ENCODE measurements around the gene IL34. TPM values are rescaled to one million over a fixed set of nuclear protein-coding genes. Genes with fewer than 3 reads are reported as not detected.
"Not testable (repeated sequence)": the region's sequence is repeated elsewhere in the genome, so short reads cannot be mapped to it uniquely, and the experiment has no call there.

Gene IL34
- total RNA-seq, 1 experiment from 2014 or later, result 4.4 TPM

GRCh38 chr16:70615945-70616344 is 30.4 kb upstream of the IL34 start:
- H3K9ac ChIP-seq (ENCODE audit: extremely low read depth, insufficient read length, low read length), result no peak overlapping the region
- H3K79me2 ChIP-seq (ENCODE audit: insufficient read depth, low read length), result peaks cover 4% of the 10 kb centered on the region; the same call in 1 of the 2 replicates
- no peak overlapping the region for H4K8ac ChIP-seq (replicated peaks; ENCODE audit: insufficient read length, low read depth, low read length)
- H3K18ac ChIP-seq (ENCODE audit: insufficient read length, low read depth, low read length), result no peak overlapping the region
- Mint-ChIP-seq H3K27me3 (ENCODE audit: low read depth) (no peaks in the 10 kb centered on the region), H3K4me1 (peaks cover 45 to 47% of the 10 kb centered on the region in 2 experiments), H3K9me3 (no peaks in the 10 kb centered on the region), H3K27ac (no peak overlapping the region), H3K4me3 (no peak overlapping the region), H3K36me3 (ENCODE audit: insufficient read depth in 1 of 3, low read depth in 3 of 3) (peaks cover 29 to 65% (median 44%) of the 10 kb centered on the region in 3 experiments)
- H4K5ac ChIP-seq (ENCODE audit: insufficient read length, low read depth, low read length), result no peak overlapping the region
- H3K23ac ChIP-seq (ENCODE audit: insufficient read length, low read depth, low read length), result no peak overlapping the region
- no peaks in the 10 kb centered on the region; the same call in 1 of the 2 replicates for H3K4me1 ChIP-seq (ENCODE audit: insufficient read depth, low read length)
- no CpG with 5 or more reads among the region's 5 CpGs for WGBS (ENCODE audit: extremely low coverage, insufficient read length, low lambda C conversion rate)
- no peak for DNase-seq
- H2BK5ac ChIP-seq (ENCODE audit: insufficient read length, low read length), result no peak overlapping the region
- H2BK12ac ChIP-seq (ENCODE audit: insufficient read length, low read depth, low read length), result no peak overlapping the region
- H2BK15ac ChIP-seq (ENCODE audit: low read depth, low read length), result no peak overlapping the region
- no peaks in the 10 kb centered on the region for H3K23me2 ChIP-seq (ENCODE audit: insufficient read length, low read depth, low read length, poor library complexity, severe bottlenecking)
- H3K27me3 ChIP-seq (ENCODE audit: insufficient read depth, low read length), result no peaks in the 10 kb centered on the region
- H3K79me1 ChIP-seq (ENCODE audit: insufficient read depth, low read depth, low read length, poor library complexity, severe bottlenecking), result no peaks in the 10 kb centered on the region
- H3K14ac ChIP-seq (ENCODE audit: insufficient read depth, low read length), result no peak overlapping the region
- no peak overlapping the region for H2BK20ac ChIP-seq (ENCODE audit: low read depth, low read length, poor library complexity, severe bottlenecking)
- no peak overlapping the region for H2AK5ac ChIP-seq (ENCODE audit: insufficient read length, low read length)
- no peak overlapping the region for H4K91ac ChIP-seq (ENCODE audit: insufficient read length, low read depth, low read length)
- TF ChIP-seq CTCF (conservative IDR thresholded peaks at IDR 0.05), result no peak
- no peak overlapping the region for H3K27ac ChIP-seq (ENCODE audit: insufficient read length, low read depth, low read length)
- H4K20me1 ChIP-seq (ENCODE audit: control insufficient read depth, insufficient read depth, insufficient read length), result no peaks in the 10 kb centered on the region
- H3K4ac ChIP-seq (ENCODE audit: low read depth, low read length), result no peak overlapping the region
- H3K4me2 ChIP-seq (ENCODE audit: insufficient read depth, insufficient read length, low read length), result peak overlapping the region; percentile 56
- H2BK120ac ChIP-seq (ENCODE audit: low read depth, low read length, poor library complexity, severe bottlenecking), result no peak overlapping the region
- no peaks in the 10 kb centered on the region for H3K9me3 ChIP-seq (ENCODE audit: control insufficient read depth, low read depth, low read length)
- no peak overlapping the region for H3T11ph ChIP-seq (ENCODE audit: low read length)
- H2AFZ ChIP-seq (ENCODE audit: low read length), result no peak overlapping the region
- no peak overlapping the region for H3K56ac ChIP-seq (ENCODE audit: insufficient read length, low read depth, low read length)

GRCh38 chr16:70621864-70622263 is 24.5 kb upstream of the IL34 start:
- not testable (repeated sequence) for H3K4me1 ChIP-seq (ENCODE audit: insufficient read depth, low read length); H3K4me2 ChIP-seq (ENCODE audit: insufficient read depth, insufficient read length, low read length); H2AK5ac ChIP-seq (ENCODE audit: insufficient read length, low read length); H3K27ac ChIP-seq (ENCODE audit: insufficient read length, low read depth, low read length); H4K91ac ChIP-seq (ENCODE audit: insufficient read length, low read depth, low read length); H3K56ac ChIP-seq (ENCODE audit: insufficient read length, low read depth, low read length); H3K27me3 Mint-ChIP-seq (ENCODE audit: low read depth); H3K23ac ChIP-seq (ENCODE audit: insufficient read length, low read depth, low read length); H3K14ac ChIP-seq (ENCODE audit: insufficient read depth, low read length); H3T11ph ChIP-seq (ENCODE audit: low read length); H3K79me2 ChIP-seq (ENCODE audit: insufficient read depth, low read length); DNase-seq; H3K23me2 ChIP-seq (ENCODE audit: insufficient read length, low read depth, low read length, poor library complexity, severe bottlenecking); H2BK5ac ChIP-seq (ENCODE audit: insufficient read length, low read length); H4K20me1 ChIP-seq (ENCODE audit: control insufficient read depth, insufficient read depth, insufficient read length); H3K9me3 ChIP-seq (ENCODE audit: control insufficient read depth, low read depth, low read length); H2BK120ac ChIP-seq (ENCODE audit: low read depth, low read length, poor library complexity, severe bottlenecking); H3K4ac ChIP-seq (ENCODE audit: low read depth, low read length); H2AFZ ChIP-seq (ENCODE audit: low read length); H2BK15ac ChIP-seq (ENCODE audit: low read depth, low read length); H3K79me1 ChIP-seq (ENCODE audit: insufficient read depth, low read depth, low read length, poor library complexity, severe bottlenecking); H4K8ac ChIP-seq (replicated peaks; ENCODE audit: insufficient read length, low read depth, low read length); H3K27me3 ChIP-seq (ENCODE audit: insufficient read depth, low read length); H2BK12ac ChIP-seq (ENCODE audit: insufficient read length, low read depth, low read length); H3K18ac ChIP-seq (ENCODE audit: insufficient read length, low read depth, low read length); H3K9ac ChIP-seq (ENCODE audit: extremely low read depth, insufficient read length, low read length); H2BK20ac ChIP-seq (ENCODE audit: low read depth, low read length, poor library complexity, severe bottlenecking); H4K5ac ChIP-seq (ENCODE audit: insufficient read length, low read depth, low read length)
- Mint-ChIP-seq H3K36me3 (ENCODE audit: insufficient read depth in 1 of 3, low read depth in 3 of 3) (peaks cover 27 to 45% (median 45%) of the 10 kb centered on the region in 3 experiments), H3K9me3 (peaks cover 17 to 22% of the 10 kb centered on the region in 2 experiments), H3K4me1 (peaks cover 73 to 74% of the 10 kb centered on the region in 2 experiments), H3K27ac (peak overlapping the region; percentile 49 to 89 (median 88); a peak in 6 of 7 replicates), H3K4me3 (peak overlapping the region; percentile 87 to 99)
- no CpG with 5 or more reads among the region's 3 CpGs for WGBS (ENCODE audit: extremely low coverage, insufficient read length, low lambda C conversion rate)

Measured in H9 (cell line).